ENCODE measurements around the gene ZNF335.

Gene ZNF335

DNA sequence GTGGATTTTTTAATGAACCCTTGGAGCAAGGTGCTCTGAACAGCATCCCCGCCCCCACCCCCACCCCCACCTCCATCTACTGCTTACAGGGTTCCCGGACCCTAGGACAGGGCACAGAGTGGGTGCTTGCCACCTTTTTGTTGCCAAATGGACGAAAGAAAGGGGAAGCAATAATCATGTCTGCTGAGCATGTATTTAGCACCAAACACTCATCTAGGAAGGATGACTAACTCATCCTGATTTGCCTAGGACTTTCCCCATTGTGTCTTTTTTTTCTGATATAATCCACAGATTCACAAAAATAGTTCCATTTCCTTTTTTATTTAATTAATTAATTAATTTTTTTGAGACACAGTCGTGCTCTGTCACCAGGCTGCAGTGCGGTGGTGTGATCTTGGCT is 58.9 kb downstream of the ZNF335 start:
- no peak overlapping the region for H3K4me3 ChIP-seq (ENCODE audit: low read depth, low read length)
- DNase-seq (ENCODE audit: low read depth), result no peak
- TF ChIP-seq, protein P1, sequence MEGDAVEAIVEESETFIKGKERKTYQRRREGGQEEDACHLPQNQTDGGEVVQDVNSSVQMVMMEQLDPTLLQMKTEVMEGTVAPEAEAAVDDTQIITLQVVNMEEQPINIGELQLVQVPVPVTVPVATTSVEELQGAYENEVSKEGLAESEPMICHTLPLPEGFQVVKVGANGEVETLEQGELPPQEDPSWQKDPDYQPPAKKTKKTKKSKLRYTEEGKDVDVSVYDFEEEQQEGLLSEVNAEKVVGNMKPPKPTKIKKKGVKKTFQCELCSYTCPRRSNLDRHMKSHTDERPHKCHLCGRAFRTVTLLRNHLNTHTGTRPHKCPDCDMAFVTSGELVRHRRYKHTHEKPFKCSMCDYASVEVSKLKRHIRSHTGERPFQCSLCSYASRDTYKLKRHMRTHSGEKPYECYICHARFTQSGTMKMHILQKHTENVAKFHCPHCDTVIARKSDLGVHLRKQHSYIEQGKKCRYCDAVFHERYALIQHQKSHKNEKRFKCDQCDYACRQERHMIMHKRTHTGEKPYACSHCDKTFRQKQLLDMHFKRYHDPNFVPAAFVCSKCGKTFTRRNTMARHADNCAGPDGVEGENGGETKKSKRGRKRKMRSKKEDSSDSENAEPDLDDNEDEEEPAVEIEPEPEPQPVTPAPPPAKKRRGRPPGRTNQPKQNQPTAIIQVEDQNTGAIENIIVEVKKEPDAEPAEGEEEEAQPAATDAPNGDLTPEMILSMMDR (IDR thresholded peaks at IDR 0.05; ENCODE audit: low read depth, low read length), result no peak

DNA sequence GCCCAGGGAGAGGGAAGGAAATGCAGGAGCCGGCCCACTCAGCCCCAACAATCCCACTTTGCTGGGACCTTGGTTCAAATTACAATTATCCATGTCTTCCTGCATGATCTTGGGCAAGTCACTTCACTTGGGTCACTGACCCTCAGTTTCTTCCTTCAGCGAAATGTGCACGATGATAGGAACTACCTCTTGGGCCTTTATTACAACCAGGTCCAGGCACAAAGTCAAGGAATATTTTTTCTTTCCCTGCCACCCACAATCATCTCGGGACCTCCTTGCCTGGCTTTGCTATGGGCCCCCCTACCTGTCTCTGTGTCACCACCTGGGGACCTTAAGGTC is 59.7 kb downstream of the ZNF335 start:
- peak overlapping the region; percentile 87 for H3K4me3 ChIP-seq (ENCODE audit: low read depth, low read length)
- TF ChIP-seq POLR2A (IDR thresholded peaks at IDR 0.05; ENCODE audit: extremely low read depth, insufficient read length) (no peak), MYC (IDR thresholded peaks at IDR 0.05; ENCODE audit: low read depth, low read length) (no peak)
- TF ChIP-seq, protein P1 (IDR thresholded peaks at IDR 0.05; ENCODE audit: low read depth, low read length), result no peak
- TF ChIP-seq, protein P2, sequence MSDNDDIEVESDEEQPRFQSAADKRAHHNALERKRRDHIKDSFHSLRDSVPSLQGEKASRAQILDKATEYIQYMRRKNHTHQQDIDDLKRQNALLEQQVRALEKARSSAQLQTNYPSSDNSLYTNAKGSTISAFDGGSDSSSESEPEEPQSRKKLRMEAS (IDR thresholded peaks at IDR 0.05; ENCODE audit: low read depth, low read length), result no peak
- no peak for DNase-seq (ENCODE audit: low read depth)

DNA sequence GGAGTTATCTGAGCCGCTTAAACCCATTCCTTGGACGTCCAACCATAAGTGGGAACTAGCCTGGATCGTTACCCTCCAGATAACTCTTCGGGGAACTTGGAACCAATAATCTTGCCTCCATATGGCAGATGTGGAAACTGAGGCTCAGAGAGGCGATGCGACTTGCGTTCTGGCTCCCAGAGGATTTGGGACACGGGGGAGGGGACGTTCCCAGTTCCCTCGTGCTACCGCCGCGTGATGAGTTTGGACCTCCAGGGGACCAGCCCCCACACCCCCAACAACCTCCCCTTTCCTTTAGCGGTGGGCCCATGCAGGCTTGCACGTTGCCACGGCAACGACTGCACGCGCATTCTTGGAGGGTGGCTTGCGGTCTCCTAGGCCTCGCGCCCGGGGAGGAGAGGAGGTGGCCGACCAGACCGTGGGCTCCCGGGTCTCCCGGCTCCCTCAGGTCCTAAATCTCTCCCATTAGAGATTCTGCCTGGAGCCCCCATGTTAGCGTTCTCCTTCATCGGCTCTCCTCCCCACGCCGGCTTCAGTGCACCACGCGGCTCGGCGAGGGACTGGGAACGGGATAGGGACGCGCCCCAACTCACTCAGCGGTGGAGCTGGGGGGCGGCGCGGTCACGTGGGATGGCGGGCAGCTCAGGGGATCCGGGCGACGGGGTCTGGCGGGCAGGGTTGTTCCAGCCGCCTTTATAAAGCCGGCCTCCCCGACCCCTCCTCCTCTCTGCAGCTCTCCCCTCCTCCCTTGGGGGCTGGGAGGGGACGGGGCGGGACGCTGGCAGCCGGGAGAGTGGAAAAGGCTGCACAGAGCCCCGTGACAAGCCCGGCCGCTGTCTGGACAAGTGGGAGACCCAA is 60.3 kb downstream of the ZNF335 start, which contains the start of gene PLTP:
Gene PLTP (minus strand): TSS at position 670 of the 858 bp plus-strand sequence. CDS start 703 bp downstream, outside the sequence.
- peak; percentile 81 for DNase-seq (ENCODE audit: low read depth)
- TF ChIP-seq, protein P1 (IDR thresholded peaks at IDR 0.05; ENCODE audit: low read depth, low read length), result no peak
- no peak; the same call in none of the 2 replicates for TF ChIP-seq MYC (IDR thresholded peaks at IDR 0.05; ENCODE audit: low read depth, low read length)
- TF ChIP-seq, protein P2 (IDR thresholded peaks at IDR 0.05; ENCODE audit: low read depth, low read length), result peak; percentile 58
- TF ChIP-seq POLR2A (IDR thresholded peaks at IDR 0.05; ENCODE audit: extremely low read depth, insufficient read length), result peak; percentile 92
- peak within 1 kb of the TSS; percentile 87 for H3K4me3 ChIP-seq (ENCODE audit: low read depth, low read length)

DNA sequence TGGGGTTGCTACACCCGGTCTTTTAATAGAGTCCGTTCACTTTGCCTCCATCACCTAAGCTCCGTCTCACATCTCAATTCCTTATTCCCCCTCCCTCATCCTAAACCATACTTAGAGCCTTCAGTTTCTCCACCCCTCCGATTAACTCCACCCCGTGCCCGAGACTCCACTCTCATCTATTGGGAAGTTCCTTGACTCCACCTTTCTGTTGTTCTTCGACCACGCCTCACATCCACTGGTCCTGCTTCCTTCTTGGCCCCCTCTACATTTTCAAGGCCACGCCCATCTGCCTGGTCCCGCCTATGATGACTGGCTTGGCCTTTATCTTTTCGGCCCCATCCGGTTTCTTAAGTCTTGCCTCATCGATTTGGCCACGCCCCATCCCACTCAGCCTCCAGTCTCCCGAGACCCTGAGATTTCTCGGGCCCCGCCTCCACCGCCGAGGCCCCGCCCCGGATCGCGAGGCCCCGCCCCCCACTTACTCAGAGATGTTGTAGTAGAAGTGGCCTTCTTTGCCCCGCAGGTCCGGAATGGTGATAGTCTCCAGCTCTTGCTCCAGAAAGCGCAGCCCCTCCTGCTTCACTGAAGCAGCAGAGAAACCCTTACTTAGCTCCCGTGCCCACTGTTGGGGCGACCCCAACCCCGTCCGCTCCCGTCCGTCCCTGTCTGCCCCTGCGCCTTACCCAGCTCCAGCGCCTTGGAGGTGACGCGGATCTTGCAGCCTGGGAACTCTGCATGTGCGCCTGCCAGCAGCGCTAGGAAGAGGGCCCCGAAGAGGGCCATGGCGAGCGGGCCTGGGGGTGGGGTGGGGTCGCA is 61.1 kb downstream of the ZNF335 start:
- DNase-seq (ENCODE audit: low read depth), result peak; percentile 100
- TF ChIP-seq, protein P1 (IDR thresholded peaks at IDR 0.05; ENCODE audit: low read depth, low read length), result no peak
- TF ChIP-seq POLR2A (IDR thresholded peaks at IDR 0.05; ENCODE audit: extremely low read depth, insufficient read length) (peak; percentile 98), MYC (IDR thresholded peaks at IDR 0.05; ENCODE audit: low read depth, low read length) (peak; percentile 39; the same call in 1 of the 2 replicates)
- TF ChIP-seq, protein P2 (IDR thresholded peaks at IDR 0.05; ENCODE audit: low read depth, low read length), result no peak
- H3K4me3 ChIP-seq (ENCODE audit: low read depth, low read length), result peak overlapping the region; percentile 87

DNA sequence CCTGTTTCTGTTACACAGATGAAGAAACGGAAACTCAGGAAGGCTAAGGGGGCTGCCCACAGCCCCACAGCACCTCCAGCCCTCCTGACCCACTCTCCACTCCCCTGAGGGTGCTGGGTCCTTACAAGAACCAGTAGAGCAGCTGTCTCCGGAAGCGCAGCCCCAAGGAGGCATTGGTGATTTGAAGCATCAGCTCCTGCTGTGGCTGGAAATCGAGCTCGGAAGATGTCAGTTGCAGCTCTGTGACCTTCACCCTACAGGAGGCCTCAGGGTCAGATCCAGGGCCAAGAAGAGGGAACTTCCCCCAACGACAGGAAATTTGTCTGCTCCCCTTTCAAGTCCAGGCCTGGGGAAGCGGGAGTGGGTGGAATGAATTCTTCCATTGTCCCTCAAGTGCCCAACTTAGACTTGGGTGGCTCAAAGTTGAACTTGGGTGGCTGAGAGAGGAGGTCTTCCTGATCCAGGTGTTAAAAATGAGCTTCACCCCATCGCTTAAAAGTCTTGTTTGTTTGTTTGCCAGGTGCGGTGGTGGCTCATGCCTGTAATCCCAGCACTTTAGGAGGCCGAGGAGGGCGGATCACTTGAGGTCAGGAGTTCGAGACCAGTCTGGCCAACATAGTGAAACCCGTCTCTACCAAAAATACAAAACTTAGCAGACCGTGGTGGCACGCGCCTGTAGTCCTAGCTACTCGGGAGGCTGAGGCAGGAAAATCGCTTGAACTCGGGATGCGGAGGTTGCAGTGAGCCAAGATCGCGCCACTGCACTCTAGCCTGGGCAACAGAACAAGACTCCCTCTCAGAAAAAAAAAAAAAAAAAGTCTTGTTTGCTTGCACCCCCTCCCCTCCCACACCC is 62.0 kb downstream of the ZNF335 start:
- peak; percentile 43 for DNase-seq (ENCODE audit: low read depth)
- no peak for TF ChIP-seq POLR2A (IDR thresholded peaks at IDR 0.05; ENCODE audit: extremely low read depth, insufficient read length)
- TF ChIP-seq, protein P1 (IDR thresholded peaks at IDR 0.05; ENCODE audit: low read depth, low read length), result no peak
- no peak for TF ChIP-seq MYC (IDR thresholded peaks at IDR 0.05; ENCODE audit: low read depth, low read length)
- TF ChIP-seq, protein P2 (IDR thresholded peaks at IDR 0.05; ENCODE audit: low read depth, low read length), result no peak
- H3K4me3 ChIP-seq (ENCODE audit: low read depth, low read length), result peak overlapping the region; percentile 21

Measured in NB4 (cell line).